Thoracic aorta (tissue), 2 donors: ENCODE results near the gene MUC4. TPM values are rescaled to one million over a fixed set of nuclear protein-coding genes. Genes with fewer than 3 reads are reported as not detected.
"Not testable (repeated sequence)": the region's sequence is repeated elsewhere in the genome, so short reads cannot be mapped to it uniquely, and the experiment has no call there.

ENCODE experiments used
- ATAC-seq: fragments of 150-250 bp; one replicate; pipeline ENCODE4 v1.8.0; 2017; ENCODE audit warnings: low read depth; ENCODE audit not compliant: insufficient number of reproducible peaks, low FRiP score
- DNase-seq: peaks from one replicate; pipeline ENCODE4 v3.0.0-alpha.2; 2020; ENCODE audit warnings: low spot score
- H3K27ac ChIP-seq, 2 donors: fragments of 200-600 bp; sonication (generic); 1 replicate in 1 of 2; 2 replicates in 1 of 2; pipeline ENCODE4 v1.5.1; 2016; ENCODE audit warnings: mild to moderate bottlenecking in 2 of 2, moderate library complexity in 2 of 2
- H3K27me3 ChIP-seq: fragments of 200-600 bp; sonication (generic); replicated peaks from 2 replicates; pipeline ENCODE4 v1.6.0; 2016; ENCODE audit warnings: mild to moderate bottlenecking; ENCODE audit not compliant: insufficient read depth
- H3K36me3 ChIP-seq: fragments of 200-600 bp; sonication (generic); one replicate; pipeline ENCODE4 v1.5.1; 2016
- H3K4me1 ChIP-seq, 2 donors: fragments of 200-600 bp; sonication (generic); 1 replicate in 1 of 2; 2 replicates in 1 of 2; pipeline versions ENCODE4 v1.5.1 to v1.6.0; 2016; ENCODE audit warnings: low read depth in 2 of 2, mild to moderate bottlenecking in 1 of 2; ENCODE audit not compliant: control insufficient read depth in 1 of 2
- H3K4me3 ChIP-seq: fragments of 200-600 bp; sonication (generic); 2 replicates; pipeline ENCODE4 v1.5.1; 2016; ENCODE audit warnings: mild to moderate bottlenecking
- H3K9me3 ChIP-seq: fragments of 200-600 bp; sonication (generic); 2 replicates; pipeline ENCODE4 v1.5.1; 2016
- CTCF ChIP-seq: fragments of 200-600 bp; sonication (generic); IDR thresholded peaks from one replicate; pipeline ENCODE4 v1.5.1; 2019; ENCODE audit warnings: antibody characterized with exemption
- total RNA-seq, 2 donors: library from RNA; depleted of rRNA; stranded (reverse); fragments of >200 nt; gene quantifications; one replicate each; pipeline versions ENCODE4 v1.1.0 to v1.2.3, GENCODE V29; 2016

Gene MUC4
- total RNA-seq, 2 donors from 2014 or later, result not detected

GRCh38 chr3:195777975-195778374 is 33.8 kb downstream of the MUC4 start:
- Histone ChIP-seq H3K9me3 (no peaks in the 10 kb centered on the region), H3K4me3 (no peak overlapping the region), H3K27me3 (no peaks in the 10 kb centered on the region), H3K27ac (no peak overlapping the region), H3K4me1 (no peaks in the 10 kb centered on the region), H3K36me3 (no peaks in the 10 kb centered on the region)
- no peak for TF ChIP-seq CTCF
- ATAC-seq, result no peak
- no peak for DNase-seq

GRCh38 chr3:195774917-195775316 is 36.8 kb downstream of the MUC4 start:
- DNase-seq, result no peak
- ATAC-seq, result no peak
- H3K36me3 ChIP-seq, result no peaks in the 10 kb centered on the region
- H3K9me3 ChIP-seq, result no peaks in the 10 kb centered on the region
- no peak overlapping the region for H3K4me3 ChIP-seq
- no peak for TF ChIP-seq CTCF
- no peaks in the 10 kb centered on the region for H3K27me3 ChIP-seq
- no peak overlapping the region for H3K27ac ChIP-seq
- no peaks in the 10 kb centered on the region for H3K4me1 ChIP-seq

GRCh38 chr3:195773956-195774537 is 37.7 kb downstream of the MUC4 start:
- no peaks in the 10 kb centered on the region for H3K4me1 ChIP-seq
- DNase-seq (no peak), ATAC-seq (no peak)
- no peak for TF ChIP-seq CTCF
- no peaks in the 10 kb centered on the region for H3K36me3 ChIP-seq
- H3K27me3 ChIP-seq, result no peaks in the 10 kb centered on the region
- no peak overlapping the region for H3K4me3 ChIP-seq
- no peaks in the 10 kb centered on the region for H3K9me3 ChIP-seq
- no peak overlapping the region for H3K27ac ChIP-seq

- TF ChIP-seq CTCF, result no peak
- no peak for ATAC-seq
- H3K27me3 ChIP-seq, result no peaks in the 10 kb centered on the region
- DNase-seq, result no peak
- no peaks in the 10 kb centered on the region for H3K9me3 ChIP-seq
- no peak overlapping the region for H3K4me3 ChIP-seq
- H3K36me3 ChIP-seq, result no peaks in the 10 kb centered on the region
- H3K27ac ChIP-seq, result no peak overlapping the region
- H3K4me1 ChIP-seq, result no peaks in the 10 kb centered on the region
Measured at GRCh38 chr3:195771646-195772300, 40.0 kb downstream of the MUC4 start.

- not testable (repeated sequence) for H3K9me3 ChIP-seq, H3K36me3 ChIP-seq, H3K27ac ChIP-seq, H3K4me1 ChIP-seq, DNase-seq, H3K4me3 ChIP-seq, H3K27me3 ChIP-seq, ATAC-seq
Measured at GRCh38 chr3:195770841-195771645, 40.7 kb downstream of the MUC4 start.
